T-helper 1 cell treated with Interleukin-12 subunit alpha and Interleukin-12 subunit beta and Interleukin-4 antibody, amounts not matched to agents 30 ng/mL and 1 ng/mL, for 36 hours (primary cell): ENCODE measurements around the gene GRM5. TPM values are rescaled to one million over a fixed set of nuclear protein-coding genes. Genes with fewer than 3 reads are reported as not detected.
"Not testable (repeated sequence)": the region's sequence is repeated elsewhere in the genome, so short reads cannot be mapped to it uniquely, and the experiment has no call there.

Experiments used
- intact Hi-C: fragments of 100-400 bp; cut with micrococcal nuclease; formaldehyde crosslinking; loops from one replicate; pipeline ENCODE4 v1.15.1; 2024
- total RNA-seq: library from RNA; stranded (reverse); gene quantifications from 2 replicates; pipeline ENCODE4 v1.2.3, GENCODE V29; 2022

Gene GRM5
- total RNA-seq, 1 donor from 2014 or later = not detected

DNA sequence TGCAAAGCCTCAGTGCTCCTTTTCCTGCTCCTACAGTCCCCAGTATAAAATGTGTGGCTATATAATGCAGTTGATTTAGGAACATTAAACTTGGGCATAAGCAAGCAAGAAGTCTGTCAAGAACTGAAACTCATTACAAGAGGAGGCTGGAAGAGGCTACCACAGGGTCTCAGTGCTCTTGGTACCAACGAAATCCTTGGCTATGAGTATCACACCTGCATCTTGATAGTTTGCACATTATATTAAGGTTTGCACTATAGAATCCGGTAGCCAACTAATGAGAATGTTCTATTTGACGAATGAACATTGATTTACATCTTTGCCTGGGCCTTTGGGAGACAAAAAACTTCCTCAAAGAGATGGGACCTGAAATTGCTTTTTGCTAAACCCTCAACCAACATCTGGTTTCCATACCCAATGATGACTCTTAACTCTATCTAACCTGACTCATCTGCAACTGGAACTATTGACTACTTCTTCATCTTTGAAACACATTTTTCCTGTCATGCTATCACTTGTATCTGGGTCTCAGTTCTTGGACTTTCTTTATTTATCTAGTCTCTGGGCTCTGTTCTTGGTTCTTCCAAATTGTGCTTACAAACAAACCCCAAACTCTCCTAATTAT is 521.0 kb downstream of the GRM5 start:
- intact Hi-C loops = loop anchor here (1.0 to 2.0 kb wide), 11 partner anchors 8 to 1191 kb away; partner anchors contain the start of genes CTSC and RAB38

DNA sequence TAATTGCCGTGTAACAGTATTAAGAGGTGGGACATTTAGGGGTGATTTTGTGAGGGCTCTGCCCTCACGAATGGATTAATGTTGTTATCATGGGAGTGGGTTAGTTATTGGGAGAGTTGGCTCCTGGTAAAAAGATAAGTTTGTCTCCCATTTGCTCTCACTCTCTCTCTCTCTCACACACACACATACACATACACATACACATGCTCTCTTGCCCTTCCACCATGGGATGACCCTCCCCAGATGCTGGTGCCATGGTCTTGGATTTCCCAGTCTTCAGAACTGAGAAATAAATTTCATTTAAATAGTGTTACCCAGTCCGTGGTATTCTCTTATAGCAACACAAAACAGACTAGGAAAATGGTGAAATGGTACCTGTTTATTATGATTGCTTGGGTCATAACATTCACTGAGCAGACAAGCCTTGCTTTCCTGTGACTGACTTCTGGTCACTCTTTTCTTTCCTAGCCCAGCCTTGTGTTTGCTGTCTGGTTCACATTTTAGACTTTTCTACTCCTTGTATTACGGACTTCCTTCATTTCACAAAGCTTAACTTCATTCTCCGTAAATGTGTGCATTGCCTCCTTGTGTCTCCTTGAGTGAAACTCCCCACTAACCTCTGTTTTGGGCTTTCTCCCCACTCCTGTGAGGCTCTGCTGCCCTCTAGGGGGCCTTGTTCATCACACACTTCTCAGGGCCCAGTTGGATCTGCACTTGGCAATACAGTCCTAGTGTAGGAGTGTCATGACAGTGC is 521.7 kb downstream of the GRM5 start:
- intact Hi-C loops = loop anchor here (1.0 to 2.0 kb wide), 11 partner anchors 8 to 1191 kb away; partner anchors contain the start of genes CTSC and RAB38

DNA sequence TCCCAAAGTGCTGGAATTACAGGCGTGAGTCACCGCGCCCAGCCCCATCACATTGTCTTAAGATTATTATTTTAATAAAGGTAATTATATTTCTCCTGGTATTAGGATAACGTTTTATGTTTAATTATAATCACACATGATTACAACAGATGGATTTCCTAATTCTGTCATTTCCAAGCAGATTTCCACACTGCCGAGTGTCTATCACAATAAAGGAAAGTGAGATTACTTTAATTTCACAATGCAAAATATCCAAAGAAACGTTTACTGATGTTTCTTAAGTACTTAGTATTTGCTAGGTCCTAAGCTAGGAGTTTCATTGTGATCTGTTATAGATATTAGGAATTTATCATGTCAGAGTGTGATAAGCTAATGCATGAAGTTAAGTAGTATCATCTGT is 524.8 kb downstream of the GRM5 start:
- intact Hi-C loops = no loop called here

DNA sequence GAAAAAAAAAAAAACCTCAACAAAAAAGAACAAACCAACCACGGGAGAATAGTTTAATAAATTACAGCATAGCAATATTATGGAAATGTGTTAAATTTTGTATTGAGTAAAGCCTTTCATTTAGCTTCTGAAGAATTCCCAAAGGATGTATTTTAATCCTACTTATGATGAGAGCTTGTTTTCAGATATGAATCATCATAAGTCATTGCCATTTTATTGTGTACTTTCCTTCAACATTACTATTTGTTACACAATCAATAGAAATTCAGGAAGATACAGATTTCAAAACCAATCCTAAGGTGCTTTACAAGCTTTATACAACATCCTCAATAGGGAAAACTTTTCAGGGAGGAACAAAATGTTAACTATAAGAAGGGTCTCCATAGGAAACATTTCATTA is 527.7 kb downstream of the GRM5 start:
- intact Hi-C loops = no loop called here

DNA sequence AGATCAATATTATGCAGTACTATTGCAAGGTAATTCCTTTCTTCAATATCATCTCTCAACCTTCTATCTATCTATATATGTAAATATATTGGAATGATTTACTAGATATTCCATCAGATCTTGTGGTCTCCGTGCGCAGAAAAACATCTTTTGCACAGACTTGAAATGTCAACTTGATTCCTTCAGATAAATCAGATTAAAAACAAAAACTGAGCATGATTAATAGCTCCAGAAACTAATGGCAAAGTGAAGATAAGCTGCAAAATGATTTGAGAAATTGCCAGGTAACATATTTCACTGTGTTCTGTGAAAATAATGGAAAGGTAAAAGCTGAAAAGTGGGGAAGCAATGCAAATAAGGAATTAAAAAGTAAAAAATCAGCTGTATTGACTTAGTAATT is 528.2 kb downstream of the GRM5 start:
- intact Hi-C loops = loop anchor here (2.0 kb wide), 2 partner anchors 123 to 201 kb away; partner anchors contain the start of gene CTSC

DNA sequence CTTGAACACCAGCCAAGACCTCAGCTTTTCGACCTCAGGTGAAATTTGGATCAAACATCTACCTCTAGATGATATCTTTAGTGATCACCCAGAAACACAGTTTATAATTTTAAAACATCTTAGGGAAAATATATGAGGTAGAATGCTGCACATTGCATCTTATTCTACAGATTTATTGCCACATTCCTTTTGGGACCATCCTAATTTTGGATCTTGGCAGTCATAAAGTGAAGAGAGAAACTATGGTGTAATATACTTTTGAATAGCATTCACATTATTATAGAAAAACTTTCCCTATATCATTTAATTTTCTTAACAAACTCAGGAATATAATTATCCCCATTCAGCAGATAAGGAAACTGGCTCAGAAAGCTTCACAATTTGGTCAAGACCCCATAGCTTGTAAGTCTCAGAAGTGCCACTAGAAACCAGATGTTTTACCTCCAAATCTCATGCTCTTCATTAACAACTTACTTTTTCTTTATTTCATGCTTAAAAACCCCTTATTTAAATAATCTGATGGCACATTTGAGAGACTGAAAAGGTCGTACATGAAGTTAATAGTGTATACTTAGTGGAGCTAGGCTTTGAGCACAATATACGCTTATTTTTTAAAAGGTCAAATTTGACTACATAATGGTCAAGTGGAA is 529.0 kb downstream of the GRM5 start:
- intact Hi-C loops = loop anchor here (1.0 to 2.0 kb wide), 3 partner anchors 8 to 200 kb away; partner anchors contain the start of gene CTSC

DNA sequence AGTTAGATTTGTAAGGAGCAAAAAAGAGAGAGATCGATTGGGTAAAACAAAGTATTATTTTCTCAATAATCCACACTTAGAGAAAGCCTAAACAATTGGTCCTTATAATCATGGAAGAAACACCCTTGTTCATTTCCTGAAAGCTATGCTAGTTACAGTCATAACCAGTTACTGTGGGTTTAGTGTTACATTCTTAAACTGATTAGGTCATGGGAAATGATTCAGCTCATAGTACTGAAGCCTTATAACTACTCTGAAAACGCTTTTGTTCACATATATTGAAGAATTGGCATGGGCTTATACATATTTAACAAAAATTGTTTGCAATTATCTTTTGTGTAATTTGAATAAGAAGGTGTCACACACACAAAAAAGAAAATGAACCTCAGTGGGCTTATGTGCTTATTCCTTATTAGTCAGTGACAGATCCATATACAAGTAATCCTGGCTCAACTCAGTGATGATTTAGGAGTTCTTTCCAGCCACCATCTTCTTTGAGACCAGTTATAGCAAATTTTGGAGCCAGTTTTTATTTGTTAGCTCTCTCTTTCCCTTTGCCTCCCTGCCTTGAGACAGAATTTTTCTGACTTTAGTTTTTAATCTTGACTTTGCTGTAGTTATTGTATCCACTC is 529.8 kb downstream of the GRM5 start:
- intact Hi-C loops = loop anchor here (1.0 to 2.0 kb wide), 3 partner anchors 8 to 199 kb away; partner anchors contain the start of gene CTSC

DNA sequence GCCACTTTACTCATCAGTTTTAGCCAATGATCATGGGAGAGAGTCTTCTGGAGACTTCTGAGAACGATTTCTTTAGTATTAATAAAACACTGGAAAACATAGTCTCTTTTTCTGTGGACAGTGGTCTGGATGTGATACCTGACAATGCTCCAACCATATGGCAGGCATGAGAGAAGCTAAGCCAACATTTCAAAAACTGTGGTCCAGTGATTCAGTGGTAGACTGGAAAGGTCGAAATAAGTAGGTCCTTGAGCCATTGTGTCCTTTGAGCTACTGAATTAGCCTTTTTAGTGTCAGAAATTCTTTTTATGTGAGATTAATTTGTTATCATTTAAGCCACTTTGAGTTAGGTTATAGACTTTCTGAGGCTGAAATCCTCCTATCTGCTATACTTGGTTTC is 530.5 kb downstream of the GRM5 start:
- intact Hi-C loops = no loop called here

DNA sequence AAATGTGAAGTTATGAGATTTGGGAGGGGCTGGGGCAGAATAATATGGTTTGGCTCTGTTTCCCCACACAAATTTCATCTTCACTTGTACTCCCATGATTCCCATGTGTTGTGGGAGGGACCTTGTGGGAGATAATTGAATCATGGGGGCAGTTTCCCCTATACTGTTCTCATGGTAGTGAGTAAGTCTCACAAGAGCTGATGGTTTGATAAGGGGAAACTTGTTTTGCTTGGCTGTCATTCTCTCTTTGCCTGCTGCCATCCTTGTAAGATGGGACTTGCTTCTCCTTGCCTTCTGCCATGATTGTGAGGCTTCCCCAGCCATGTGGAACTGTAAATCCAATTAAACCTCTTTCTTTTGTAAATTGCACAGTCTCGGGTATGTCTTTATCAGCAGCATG is 531.1 kb downstream of the GRM5 start:
- intact Hi-C loops = not testable (repeated sequence)

DNA sequence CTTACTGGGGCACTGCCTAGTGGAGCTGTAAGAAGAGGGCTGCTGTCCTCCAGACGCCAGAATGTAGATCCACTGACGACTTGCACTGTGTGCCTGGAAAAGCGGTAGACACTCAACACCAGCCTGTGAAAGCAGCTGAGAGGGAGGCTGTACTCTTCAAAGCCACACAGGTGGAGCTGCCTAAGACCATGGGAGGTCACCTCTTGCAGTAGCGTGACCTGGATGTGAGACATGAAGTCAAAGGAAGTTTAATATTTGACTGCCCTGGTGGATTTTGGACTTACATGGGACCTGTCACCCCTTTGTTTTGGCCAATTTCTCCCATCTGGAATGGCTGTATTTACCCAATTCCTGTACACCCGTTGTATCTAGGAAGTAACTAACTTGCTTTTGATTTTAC is 531.6 kb downstream of the GRM5 start:
- intact Hi-C loops = no loop called here

DNA sequence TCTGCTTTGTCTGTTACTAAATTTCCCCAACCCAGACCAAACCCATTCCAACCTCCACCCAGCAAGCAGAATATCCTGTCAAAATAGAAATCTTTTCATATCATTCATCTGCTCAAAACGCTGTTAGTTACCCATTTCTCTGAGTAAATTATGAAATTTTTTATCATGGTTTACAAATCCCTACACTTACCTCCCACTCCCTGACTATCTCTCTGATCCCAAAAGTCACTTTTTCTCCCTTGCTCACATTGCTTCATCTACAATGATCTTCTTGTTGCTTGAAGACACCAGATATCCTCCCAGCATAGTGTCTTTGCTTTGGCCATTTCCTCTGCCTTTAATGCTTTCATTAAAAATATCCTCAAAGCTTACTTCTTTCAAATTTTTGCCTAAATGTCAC is 532.8 kb downstream of the GRM5 start:
- intact Hi-C loops = no loop called here

DNA sequence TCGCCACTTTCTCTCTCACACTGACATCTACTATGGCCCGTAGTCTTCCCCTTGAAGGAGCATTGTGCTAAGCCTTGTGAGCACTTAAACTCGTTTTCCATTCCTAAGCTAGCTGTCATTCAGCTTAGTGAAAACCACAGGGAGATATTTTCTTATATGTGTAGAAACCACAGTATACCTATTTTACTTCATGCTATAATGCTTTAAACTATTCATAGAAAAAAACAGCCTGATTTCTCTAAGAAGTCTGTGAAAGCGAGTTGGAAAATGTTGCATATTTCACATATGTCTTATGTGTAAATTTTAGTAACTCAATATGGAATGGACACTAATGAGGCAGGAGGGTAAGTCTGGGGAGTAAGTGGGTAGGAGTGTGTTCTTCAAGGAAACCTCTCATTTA is 534.0 kb downstream of the GRM5 start:
- intact Hi-C loops = no loop called here

DNA sequence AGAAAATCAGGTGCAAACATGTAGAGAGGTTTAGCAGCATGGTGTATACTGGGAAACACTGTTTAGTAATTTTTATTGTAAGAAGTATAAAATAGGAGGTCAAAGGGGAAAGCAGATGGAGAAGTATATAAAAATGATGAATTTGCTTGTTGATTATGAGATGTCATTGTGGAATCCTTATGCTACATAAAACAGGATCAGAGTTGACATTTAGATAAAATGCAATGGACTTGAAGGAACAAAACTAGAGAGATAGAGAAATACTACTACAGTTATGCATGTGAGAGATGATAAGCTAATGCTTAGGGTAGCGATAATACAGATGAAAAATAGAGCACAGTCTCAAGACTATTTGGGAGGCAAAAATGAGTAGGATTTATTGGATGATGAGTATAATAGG is 536.4 kb downstream of the GRM5 start:
- intact Hi-C loops = loop anchor here (2.0 kb wide), 1 partner anchor 21 kb away; no protein-coding TSS in a partner anchor

DNA sequence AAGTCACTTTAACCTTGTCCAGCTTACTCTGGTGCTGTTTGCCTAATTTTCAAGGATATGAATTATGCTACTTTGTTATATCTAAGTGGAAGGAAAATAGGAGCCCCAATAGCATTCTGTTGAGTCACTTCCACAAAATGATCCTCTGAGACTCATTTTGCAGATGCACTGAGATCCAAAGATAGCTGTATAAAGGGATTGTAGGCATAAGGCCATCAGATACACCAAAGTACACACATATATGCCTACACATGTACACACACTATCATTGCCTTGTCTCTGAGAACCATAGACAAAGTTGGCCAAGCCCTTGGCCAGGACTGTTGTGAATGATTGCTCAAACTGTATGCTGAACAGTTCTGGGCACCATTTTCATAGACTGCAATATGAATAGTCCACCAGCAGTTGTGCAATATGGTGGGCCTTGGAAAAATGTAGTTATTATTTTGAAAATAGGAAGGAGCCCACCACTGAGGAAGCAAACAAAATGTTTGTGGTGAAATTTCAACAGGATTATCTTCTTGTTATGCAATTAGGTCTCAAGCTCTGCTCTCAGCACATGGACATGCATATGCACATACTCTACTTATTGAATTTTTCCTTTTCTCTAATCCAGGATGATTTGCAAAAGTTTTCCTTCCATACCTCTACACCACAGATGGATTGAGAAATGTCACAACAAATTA is 542.3 kb downstream of the GRM5 start:
- intact Hi-C loops = no loop called here

DNA sequence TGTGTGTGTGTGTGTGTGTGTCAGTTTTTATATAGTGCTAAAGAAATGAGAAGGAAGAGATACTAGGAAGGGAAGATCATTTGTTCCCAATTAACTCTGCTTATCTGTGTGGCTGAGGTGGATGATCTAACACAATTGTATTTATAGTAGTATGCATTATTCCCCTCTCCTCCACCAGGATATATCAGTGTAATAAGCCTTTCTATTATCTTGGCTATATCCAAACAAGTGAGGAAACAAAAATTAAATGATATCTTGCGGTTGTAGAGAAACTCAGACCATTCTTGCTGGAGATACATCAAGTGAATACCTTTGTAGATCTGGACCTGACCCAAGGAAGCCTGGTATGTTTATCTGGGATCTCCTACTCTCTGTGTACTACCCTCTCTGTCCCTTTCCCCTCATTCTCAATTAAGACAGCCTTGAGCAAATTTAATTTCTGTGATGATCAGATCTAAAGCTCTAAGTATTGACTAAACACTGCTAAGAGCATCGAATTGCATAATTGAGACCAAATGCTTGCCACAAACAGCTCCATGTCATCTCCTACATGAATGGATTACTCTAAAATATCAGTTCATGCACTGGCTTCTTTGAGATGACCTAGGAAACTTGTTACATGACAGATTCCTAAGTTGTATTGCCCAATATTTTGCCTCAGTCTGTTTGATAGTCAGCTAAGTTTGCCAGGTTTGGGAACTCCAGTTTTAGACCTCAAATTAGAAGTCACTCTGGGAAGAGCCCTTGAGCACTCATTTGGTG is 543.0 kb downstream of the GRM5 start:
- intact Hi-C loops = no loop called here

DNA sequence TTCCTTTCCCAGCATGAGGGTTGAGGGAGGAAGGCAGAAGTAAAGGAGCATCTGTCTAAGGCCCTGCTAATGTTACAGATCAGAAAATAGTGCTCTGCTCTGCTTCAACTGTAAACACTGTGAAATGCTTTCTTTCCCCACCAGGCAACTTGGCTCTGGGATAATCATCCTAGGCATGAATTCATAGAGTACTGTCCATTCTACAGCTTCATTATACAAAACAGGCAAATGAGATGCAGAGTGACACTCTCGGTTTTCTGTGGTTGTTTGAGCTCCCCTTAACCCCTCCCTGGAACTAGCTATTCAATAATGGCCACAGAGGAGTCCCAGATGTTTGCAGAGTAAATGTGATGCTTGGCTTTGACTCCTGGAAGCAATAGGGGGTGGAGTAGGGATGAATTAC is 544.0 kb downstream of the GRM5 start:
- intact Hi-C loops = no loop called here

DNA sequence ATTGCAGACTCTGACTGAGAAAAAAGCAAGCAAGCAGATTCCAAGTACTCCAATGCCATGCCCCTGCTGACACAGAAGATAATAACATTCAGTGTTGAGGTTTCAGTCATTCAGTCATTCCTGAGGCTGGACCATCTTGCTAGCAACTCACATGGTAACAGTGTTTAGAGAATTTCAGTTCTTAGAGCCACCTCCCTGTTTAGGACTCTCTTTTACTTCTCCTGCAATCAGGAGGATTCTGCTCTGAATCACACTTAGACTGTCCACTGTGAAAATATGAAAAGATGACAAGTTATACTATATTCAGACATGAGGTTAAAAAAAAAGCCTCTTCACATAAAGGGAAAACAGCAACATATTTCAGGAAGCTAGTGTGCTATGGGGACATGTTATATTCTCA is 544.4 kb downstream of the GRM5 start:
- intact Hi-C loops = no loop called here

DNA sequence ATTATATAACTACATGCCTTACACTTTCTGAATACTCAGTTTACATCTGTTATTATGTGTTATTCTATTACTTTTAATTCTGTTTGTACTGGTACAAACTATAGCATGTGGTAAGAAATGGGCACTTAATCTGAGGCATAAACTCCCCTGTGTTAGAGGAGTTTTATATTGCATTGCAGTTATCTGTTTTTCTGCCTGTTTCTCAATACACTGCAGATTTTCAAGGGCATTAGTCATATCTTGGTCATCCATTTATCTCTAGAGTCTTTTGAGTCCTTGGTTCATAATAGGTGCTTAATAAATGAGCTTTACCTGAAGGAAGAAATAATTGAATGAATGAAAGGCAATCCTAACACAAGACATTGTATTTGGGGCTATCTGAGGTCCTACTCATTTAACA is 545.4 kb downstream of the GRM5 start:
- intact Hi-C loops = no loop called here

DNA sequence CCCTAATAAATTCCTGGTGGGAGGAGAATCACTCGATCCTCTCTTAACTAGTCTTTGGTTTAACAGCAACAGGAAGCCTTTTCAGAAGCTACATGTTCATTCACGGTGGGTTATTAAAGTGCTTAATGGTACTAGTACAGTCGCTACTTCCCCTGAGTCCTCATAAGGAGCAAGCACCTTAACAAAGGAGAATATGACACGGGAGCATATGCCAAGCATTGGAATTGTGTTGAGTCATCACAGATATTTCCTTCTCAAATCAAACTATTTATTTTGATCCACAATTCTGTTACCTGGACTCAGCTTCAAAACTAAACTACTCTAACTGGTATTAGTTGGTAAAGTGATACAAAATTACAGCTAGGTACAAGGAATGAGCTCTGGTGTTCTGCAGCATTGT is 550.8 kb downstream of the GRM5 start:
- intact Hi-C loops = no loop called here

DNA sequence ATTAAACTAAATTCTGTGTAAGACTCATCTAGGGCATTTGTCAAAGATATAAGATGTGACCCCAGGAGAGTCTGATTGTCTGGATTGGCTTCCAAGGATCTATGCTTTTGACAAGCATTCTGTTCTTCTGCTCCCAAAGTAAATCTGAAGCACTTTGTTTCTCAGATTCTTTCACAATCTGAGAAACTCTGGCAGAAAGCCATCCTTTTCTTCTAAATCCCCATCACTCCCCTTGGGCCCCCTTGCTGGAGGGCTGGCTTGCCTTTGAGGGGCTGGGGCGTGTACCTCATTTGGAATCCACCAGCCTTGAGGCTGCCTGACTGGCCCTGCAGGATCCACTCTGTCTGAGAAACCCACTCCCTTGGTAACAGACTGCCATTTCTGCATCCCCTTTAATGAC is 554.8 kb downstream of the GRM5 start:
- intact Hi-C loops = no loop called here
